Suprapubic skin (tissue), 3 donors: ENCODE measurements around the gene ADRA2C.

Experiments used
- CTCF ChIP-seq, 2 donors: fragments of 200-600 bp in 1 of 2; fragments of 450-650 bp in 1 of 2; sonication (generic) in 1 of 2; IDR thresholded peaks; one replicate each; pipeline ENCODE4 v1.5.1; 2016 to 2019; ENCODE audit warnings: antibody characterized with exemption in 2 of 2, mild to moderate bottlenecking in 1 of 2, moderate library complexity in 1 of 2
- POLR2A ChIP-seq, 2 donors: fragments of 450-650 bp; IDR thresholded peaks; one replicate each; pipeline ENCODE4 v1.6.1; 2017; ENCODE audit warnings: antibody characterized with exemption in 2 of 2, mild to moderate bottlenecking in 2 of 2, moderate library complexity in 2 of 2

- no peak for TF ChIP-seq POLR2A (IDR thresholded peaks at IDR 0.05)
- no peak for TF ChIP-seq CTCF (IDR thresholded peaks at IDR 0.05)
These were observed 13.3 kb downstream of the ADRA2C start for GRCh38 chr4:3779509-3779908.
